ENCODE results near the gene CLCN4. TPM values are rescaled to one million over a fixed set of nuclear protein-coding genes. Genes with fewer than 3 reads are reported as not detected.

CLCN4 gene
- total and polyA plus RNA-seq, 2 donors from 2014 or later: 2.4 to 7.3 TPM

DNA sequence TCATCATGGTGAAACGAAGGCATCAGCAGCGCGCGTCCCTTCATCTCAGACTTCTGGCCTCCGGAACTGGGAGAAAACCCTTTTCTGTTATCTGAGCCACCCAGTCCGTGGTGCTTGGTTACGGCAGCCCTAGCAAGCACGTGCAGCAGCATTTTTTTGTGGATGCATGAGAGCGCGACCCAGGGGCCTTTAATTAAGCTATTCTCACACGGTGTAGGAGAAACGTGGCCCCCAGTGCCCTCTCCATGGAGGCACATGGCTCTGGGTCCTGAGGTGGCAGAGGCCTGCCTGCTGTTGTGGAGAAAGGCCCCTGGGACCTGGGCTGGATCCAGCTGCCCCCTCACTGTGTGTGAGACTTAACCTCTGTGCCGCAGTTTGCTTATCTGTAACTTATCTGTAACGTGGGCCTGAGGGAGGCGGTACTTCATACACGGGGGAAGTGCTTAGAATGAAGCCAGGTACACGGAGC lies 9.5 kb downstream of the CLCN4 start:
- Histone ChIP-seq H3K4me1 (ENCODE audit: control insufficient read depth in 2 of 3, insufficient read depth in 2 of 3, low read depth in 1 of 3, low read length in 3 of 3) (peaks cover 0 to 6% (median 0%) of the 10 kb centered on the region in 3 donors), H3K9me3 (ENCODE audit: control insufficient read depth in 2 of 3, insufficient read depth in 1 of 3, low read length in 3 of 3) (no peaks in the 10 kb centered on the region), H3K27ac (ENCODE audit: low read depth in 2 of 2, low read length in 2 of 2) (peak overlapping the region in 1 of 2 donors; percentile 9), H3K4me3 (ENCODE audit: low read length in 3 of 3) (no peak overlapping the region), H3K36me3 (ENCODE audit: control insufficient read depth in 2 of 3, insufficient read depth in 3 of 3, low read length in 3 of 3) (no peaks in the 10 kb centered on the region), H3K9ac (ENCODE audit: low read length in 3 of 3) (no peak overlapping the region), H3K27me3 (ENCODE audit: control insufficient read depth, insufficient read depth, low read length) (no peaks in the 10 kb centered on the region)
- no peak for FAIRE-seq
- intact Hi-C loops (cut with DNase I): no loop called here
- TF ChIP-seq, protein P1, sequence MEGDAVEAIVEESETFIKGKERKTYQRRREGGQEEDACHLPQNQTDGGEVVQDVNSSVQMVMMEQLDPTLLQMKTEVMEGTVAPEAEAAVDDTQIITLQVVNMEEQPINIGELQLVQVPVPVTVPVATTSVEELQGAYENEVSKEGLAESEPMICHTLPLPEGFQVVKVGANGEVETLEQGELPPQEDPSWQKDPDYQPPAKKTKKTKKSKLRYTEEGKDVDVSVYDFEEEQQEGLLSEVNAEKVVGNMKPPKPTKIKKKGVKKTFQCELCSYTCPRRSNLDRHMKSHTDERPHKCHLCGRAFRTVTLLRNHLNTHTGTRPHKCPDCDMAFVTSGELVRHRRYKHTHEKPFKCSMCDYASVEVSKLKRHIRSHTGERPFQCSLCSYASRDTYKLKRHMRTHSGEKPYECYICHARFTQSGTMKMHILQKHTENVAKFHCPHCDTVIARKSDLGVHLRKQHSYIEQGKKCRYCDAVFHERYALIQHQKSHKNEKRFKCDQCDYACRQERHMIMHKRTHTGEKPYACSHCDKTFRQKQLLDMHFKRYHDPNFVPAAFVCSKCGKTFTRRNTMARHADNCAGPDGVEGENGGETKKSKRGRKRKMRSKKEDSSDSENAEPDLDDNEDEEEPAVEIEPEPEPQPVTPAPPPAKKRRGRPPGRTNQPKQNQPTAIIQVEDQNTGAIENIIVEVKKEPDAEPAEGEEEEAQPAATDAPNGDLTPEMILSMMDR (IDR thresholded peaks at IDR 0.05; ENCODE audit: borderline replicate concordance, extremely low read depth, insufficient read depth): no peak
- DNase-seq: peak in 1 of 5 donors; percentile 37

DNA sequence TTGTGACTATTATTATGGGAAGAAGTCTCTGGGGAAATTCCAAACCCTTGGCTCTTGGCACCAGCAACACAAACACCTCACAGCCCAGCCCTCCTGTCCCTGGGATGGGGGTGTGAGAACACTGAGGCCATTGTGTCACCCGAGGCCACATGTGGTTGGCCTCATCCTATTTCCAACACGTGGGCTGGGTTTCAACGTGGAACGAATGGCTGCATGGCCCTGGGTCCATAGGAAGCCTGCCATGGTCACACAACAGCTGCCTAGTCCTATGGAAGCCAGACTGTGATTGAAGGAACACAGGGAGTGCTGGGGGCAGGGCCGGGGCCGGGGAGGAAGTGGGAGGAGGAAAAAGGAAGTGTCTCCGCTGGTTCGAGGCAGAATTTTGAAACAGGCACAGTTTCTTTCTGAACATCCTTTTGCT lies 10.0 kb downstream of the CLCN4 start:
- TF ChIP-seq, protein P1 (IDR thresholded peaks at IDR 0.05; ENCODE audit: borderline replicate concordance, extremely low read depth, insufficient read depth): no peak
- intact Hi-C loops (cut with DNase I): no loop called here
- peaks cover 0 to 6% (median 0%) of the 10 kb centered on the region in 3 donors for H3K4me1 ChIP-seq (ENCODE audit: control insufficient read depth in 2 of 3, insufficient read depth in 2 of 3, low read depth in 1 of 3, low read length in 3 of 3)
- no peaks in the 10 kb centered on the region for H3K36me3 ChIP-seq (ENCODE audit: control insufficient read depth in 2 of 3, insufficient read depth in 3 of 3, low read length in 3 of 3)
- peak overlapping the region in 1 of 2 donors; percentile 37 for H3K27ac ChIP-seq (ENCODE audit: low read depth in 2 of 2, low read length in 2 of 2)
- no peak for DNase-seq
- H3K27me3 ChIP-seq (ENCODE audit: control insufficient read depth, insufficient read depth, low read length): no peaks in the 10 kb centered on the region
- no peak overlapping the region for H3K9ac ChIP-seq (ENCODE audit: low read length in 3 of 3)
- H3K4me3 ChIP-seq (ENCODE audit: low read length in 3 of 3): no peak overlapping the region
- no peaks in the 10 kb centered on the region for H3K9me3 ChIP-seq (ENCODE audit: control insufficient read depth in 2 of 3, insufficient read depth in 1 of 3, low read length in 3 of 3)
- no peak for FAIRE-seq

DNA sequence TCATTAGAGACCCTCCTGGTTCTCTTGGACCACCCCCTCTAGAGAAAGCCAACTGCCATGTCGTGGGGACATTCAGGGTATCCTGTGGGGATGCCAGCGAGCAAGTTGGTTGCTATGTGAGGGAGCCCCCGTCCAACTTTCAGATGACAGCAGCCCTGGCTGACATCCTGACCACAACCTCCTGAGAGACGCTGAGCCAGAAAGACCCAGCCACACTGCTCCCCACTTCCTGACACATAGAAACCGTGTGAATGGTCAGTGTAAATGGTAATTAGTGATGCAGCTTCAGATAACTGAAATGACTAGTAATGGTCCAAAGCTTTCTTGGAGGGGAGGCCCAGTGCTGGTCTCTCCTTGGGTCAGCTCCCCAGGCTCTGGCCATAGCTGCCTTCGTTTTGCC lies 10.8 kb downstream of the CLCN4 start:
- intact Hi-C loops (cut with DNase I): no loop called here
- H3K27me3 ChIP-seq (ENCODE audit: control insufficient read depth, insufficient read depth, low read length): no peaks in the 10 kb centered on the region
- H3K27ac ChIP-seq (ENCODE audit: low read depth in 2 of 2, low read length in 2 of 2): no peak overlapping the region
- peaks cover 0 to 6% (median 2%) of the 10 kb centered on the region in 3 donors for H3K4me1 ChIP-seq (ENCODE audit: control insufficient read depth in 2 of 3, insufficient read depth in 2 of 3, low read depth in 1 of 3, low read length in 3 of 3)
- no peaks in the 10 kb centered on the region for H3K9me3 ChIP-seq (ENCODE audit: control insufficient read depth in 2 of 3, insufficient read depth in 1 of 3, low read length in 3 of 3)
- TF ChIP-seq, protein P1 (IDR thresholded peaks at IDR 0.05; ENCODE audit: borderline replicate concordance, extremely low read depth, insufficient read depth): no peak
- H3K9ac ChIP-seq (ENCODE audit: low read length in 3 of 3): no peak overlapping the region
- FAIRE-seq (no peak), DNase-seq (no peak)
- H3K4me3 ChIP-seq (ENCODE audit: low read length in 3 of 3): no peak overlapping the region
- no peaks in the 10 kb centered on the region for H3K36me3 ChIP-seq (ENCODE audit: control insufficient read depth in 2 of 3, insufficient read depth in 3 of 3, low read length in 3 of 3)

DNA sequence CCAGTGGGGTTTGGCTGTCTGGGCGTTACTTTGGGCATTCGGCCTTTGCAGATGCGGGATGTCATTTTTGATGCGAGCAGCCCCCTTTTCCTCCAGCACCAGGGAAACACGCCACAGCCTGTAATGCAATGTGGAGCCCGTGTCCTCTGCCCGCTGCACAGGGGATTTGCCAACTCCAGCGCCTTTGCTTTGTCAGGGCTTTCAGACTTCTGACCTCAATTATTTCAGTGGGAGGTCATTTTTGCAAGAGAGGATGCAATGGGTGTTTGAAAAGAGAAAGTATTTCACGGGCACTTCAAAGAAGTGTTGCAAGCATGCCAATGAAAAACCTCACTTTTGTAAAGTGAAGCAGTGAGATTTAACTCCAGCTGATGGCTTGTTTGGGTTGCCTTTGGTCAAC lies 11.5 kb downstream of the CLCN4 start:
- H3K36me3 ChIP-seq (ENCODE audit: control insufficient read depth in 2 of 3, insufficient read depth in 3 of 3, low read length in 3 of 3): no peaks in the 10 kb centered on the region
- FAIRE-seq: no peak
- no peak overlapping the region for H3K27ac ChIP-seq (ENCODE audit: low read depth in 2 of 2, low read length in 2 of 2)
- TF ChIP-seq, protein P1 (IDR thresholded peaks at IDR 0.05; ENCODE audit: borderline replicate concordance, extremely low read depth, insufficient read depth): no peak
- H3K4me3 ChIP-seq (ENCODE audit: low read length in 3 of 3): no peak overlapping the region
- H3K27me3 ChIP-seq (ENCODE audit: control insufficient read depth, insufficient read depth, low read length): no peaks in the 10 kb centered on the region
- intact Hi-C loops (cut with DNase I): no loop called here
- peaks cover 0 to 6% (median 3%) of the 10 kb centered on the region in 3 donors for H3K4me1 ChIP-seq (ENCODE audit: control insufficient read depth in 2 of 3, insufficient read depth in 2 of 3, low read depth in 1 of 3, low read length in 3 of 3)
- no peaks in the 10 kb centered on the region for H3K9me3 ChIP-seq (ENCODE audit: control insufficient read depth in 2 of 3, insufficient read depth in 1 of 3, low read length in 3 of 3)
- DNase-seq: no peak
- no peak overlapping the region for H3K9ac ChIP-seq (ENCODE audit: low read length in 3 of 3)

All from kidney (tissue), 14 donors.